ENCODE measurements around the gene ZNF467.

The ZNF467 gene

GRCh38 chr7:149784251-149784608 is 10.8 kb upstream of the ZNF467 start:
- no peak for DNase-seq

DNA sequence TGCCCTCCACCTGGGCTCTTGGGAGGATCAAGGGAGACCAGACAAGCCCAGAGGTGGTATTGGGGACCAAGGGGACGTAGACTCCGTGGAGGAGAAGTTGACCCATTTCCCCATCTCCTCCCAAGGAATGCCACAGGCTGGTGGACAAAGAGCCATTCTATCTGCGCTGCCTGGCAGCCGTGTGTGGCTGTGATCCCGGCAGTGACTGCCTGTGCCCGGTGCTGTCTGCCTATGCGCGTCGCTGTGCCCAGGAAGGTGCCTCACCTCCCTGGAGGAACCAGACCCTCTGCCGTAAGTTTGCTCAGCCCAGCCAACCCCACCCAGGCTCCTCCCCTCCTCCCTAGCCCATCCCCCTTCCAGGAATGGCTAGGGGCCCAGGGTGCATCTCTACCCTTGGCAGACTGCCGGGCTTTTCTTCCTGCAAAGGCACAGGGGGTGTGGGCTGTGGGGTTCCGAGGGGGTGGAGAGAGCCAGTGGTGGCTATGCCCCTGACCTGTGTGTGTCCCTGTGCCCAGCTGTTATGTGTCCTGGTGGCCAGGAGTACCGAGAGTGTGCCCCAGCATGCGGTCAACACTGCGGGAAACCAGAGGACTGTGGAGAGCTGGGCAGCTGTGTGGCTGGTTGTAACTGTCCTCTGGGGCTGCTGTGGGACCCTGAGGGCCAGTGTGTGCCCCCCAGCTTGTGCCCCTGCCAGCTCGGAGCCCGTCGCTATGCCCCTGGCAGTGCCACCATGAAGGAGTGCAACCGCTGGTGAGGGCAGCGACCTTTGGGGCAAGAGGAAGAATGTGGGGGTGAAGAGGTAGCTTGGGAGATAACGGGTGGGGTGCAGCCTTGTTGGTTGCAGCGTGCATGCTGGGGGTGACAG is 10.2 kb upstream of the ZNF467 start:
- no peak for DNase-seq

- no peak for DNase-seq
Measured at GRCh38 chr7:149782682-149783345, 9.4 kb upstream of the ZNF467 start.

DNA sequence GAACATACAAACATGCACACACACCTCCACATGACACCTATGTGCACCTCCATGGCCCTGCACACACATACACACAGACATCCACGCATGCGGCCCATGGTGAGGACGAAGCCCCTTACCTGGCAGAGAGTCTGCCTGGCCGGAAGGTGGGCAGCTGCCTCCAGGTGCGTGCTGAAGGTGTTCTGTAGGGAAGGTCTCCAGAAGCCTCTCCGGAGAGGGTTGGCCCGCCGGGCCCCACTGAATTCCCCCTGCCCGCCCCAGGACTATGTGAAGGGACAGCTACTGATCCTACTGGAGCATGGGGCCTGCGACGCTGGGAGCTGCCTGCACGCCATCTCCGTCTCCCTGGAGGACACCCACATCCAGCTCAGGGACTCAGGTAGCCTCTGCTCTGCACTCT is 8.5 kb upstream of the ZNF467 start:
- DNase-seq: no peak

- DNase-seq: no peak
Measured at GRCh38 chr7:149780636-149781419, 7.4 kb upstream of the ZNF467 start.

- DNase-seq: no peak
Measured at GRCh38 chr7:149780056-149780455, 6.7 kb upstream of the ZNF467 start.

DNA sequence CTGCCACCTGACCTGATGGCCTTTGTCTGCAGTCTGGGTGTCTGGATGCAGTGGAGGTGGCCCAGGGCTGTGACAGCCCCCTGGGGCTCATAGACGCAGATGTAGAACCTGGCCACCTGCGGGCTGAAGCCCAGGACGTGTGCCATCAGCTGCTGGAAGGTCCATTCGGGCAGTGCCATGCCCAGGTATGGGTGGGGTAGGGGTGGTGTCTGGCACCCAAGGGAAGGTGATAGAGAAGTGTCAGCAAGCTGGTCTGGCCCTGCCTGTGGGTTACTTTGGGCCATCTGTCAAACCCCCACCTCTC is 6.1 kb upstream of the ZNF467 start:
- DNase-seq: no peak

DNA sequence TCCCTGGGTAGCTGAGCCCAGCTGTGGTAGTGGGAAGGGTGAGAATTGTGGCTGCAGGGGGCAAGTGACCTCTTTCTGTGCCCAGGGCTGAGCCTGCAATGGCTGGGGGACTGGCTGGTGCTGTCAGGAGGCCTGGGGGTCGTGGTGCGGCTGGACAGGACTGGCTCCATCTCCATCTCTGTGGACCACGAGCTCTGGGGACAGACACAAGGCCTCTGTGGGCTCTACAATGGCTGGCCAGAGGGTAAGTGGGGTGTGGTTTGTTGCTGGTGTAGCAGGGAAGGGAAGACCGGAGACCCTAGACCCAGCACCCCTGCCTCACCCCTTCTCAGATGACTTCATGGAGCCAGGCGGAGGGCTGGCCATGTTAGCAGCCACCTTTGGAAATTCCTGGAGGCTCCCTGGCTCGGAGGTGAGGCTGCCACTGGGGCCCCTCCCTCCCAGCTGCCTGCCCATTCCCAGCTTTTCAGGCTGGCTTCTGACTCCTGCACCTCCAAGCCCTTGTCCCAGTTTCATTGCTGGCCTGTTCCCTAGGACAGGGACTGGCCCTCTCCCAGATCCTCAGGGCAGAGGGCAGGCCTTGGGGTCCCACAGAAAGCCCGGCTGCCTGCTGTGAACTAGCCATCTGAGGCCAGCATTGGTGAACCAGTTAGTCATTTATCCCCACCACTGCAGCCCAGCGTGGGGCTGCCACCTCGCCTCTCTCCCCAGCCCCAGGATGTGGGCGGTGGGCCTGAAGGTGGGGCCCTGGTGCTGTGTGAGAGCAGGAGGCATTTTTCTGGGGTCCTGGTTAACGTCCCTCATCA is 5.5 kb upstream of the ZNF467 start:
- DNase-seq: no peak

DNA sequence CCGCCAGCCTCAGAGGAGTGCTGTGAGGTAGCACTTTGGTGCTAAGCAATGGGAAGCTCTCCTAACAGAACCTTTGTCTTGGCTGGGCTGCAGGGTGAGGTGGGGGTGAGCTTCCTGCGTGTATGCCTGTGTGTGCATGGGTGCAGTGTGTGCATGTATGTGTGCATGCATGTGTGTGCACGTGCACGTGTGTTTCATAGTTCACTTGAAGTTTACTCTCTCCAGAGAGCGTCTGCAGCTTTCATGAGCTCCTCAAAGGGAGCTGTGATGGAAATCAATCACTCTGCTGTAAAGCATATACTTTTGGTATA is 4.9 kb upstream of the ZNF467 start:
- no peak for DNase-seq

DNA sequence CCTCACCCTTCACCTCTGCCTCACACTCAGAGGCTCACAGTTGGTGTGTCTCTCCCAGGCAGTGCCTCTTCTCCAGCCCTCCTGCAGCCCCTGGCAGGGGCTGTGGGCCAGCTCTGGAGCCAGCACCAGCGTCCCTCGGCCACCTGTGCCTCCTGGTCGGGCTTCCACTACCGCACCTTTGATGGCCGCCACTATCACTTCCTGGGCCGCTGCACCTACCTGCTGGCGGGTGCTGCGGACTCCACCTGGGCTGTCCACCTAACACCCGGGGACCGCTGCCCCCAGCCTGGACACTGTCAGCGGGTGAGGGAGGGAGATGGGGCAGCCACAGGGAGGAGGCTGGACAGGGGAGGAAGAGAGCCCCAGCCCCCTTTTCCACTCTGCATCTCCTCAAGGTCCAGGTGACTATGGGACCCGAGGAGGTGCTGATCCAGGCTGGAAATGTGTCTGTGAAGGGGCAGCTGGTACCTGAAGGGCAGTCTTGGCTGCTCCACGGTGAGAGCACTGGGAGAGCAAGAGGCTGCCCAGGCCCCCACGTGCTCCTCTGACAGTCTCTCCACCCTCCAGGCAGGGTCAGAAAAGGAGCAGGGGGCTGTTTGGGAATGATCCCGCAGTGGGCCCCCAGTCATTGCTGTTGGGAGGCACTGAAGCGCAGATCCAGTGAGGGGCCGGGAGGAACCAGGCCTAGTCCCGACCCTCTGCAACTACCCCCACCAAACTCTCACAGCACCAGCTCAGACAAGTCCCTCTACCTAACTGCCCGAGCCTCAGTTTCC is 4.4 kb upstream of the ZNF467 start:
- no peak for DNase-seq

DNA sequence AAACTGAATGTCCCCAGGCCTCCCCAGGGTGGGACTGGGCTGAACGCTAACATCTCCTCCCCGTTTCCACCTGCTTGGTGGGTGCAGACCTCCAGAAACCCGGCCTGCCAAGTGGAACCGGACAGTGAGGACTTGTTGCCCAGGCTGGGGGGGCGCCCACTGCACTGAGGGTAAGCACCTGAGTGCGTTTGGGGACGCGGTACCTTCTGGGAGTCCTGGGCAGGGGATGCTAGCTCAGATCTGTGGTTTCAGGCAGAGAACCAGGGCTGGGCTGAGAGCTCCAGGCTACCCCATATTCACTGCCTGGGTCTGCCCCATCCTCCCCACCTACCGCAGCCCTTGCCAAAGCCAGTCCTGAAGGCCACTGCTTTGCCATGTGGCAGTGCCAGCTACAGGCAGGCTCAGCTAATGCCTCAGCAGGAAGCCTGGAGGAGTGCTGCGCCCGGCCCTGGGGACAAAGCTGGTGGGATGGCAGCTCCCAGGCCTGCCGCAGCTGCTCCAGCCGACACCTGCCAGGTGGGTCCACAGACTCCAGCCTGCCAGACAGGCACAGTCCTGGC is 3.5 kb upstream of the ZNF467 start:
- DNase-seq: no peak

DNA sequence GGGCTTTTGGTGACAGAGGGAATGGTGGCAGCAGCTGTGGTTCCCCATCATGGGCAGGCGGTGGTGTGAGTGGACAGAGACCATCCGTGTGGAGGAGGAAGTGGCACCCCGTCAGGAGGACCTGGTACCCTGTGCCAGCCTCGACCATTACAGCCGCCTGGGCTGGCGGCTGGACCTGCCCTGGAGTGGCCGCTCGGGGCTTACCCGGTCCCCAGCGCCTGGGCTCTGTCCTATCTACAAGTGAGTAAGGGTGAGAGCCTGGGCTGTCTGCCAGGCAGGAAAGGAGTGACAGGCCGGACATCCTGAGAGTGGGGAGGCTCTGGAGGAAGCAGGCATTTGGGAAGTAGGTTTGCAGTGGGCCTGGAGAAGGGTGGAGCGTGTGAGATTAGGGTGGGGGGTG is 2.9 kb upstream of the ZNF467 start:
- no peak for DNase-seq

GRCh38 chr7:149775176-149775556 is 1.8 kb upstream of the ZNF467 start:
- no peak for DNase-seq

DNA sequence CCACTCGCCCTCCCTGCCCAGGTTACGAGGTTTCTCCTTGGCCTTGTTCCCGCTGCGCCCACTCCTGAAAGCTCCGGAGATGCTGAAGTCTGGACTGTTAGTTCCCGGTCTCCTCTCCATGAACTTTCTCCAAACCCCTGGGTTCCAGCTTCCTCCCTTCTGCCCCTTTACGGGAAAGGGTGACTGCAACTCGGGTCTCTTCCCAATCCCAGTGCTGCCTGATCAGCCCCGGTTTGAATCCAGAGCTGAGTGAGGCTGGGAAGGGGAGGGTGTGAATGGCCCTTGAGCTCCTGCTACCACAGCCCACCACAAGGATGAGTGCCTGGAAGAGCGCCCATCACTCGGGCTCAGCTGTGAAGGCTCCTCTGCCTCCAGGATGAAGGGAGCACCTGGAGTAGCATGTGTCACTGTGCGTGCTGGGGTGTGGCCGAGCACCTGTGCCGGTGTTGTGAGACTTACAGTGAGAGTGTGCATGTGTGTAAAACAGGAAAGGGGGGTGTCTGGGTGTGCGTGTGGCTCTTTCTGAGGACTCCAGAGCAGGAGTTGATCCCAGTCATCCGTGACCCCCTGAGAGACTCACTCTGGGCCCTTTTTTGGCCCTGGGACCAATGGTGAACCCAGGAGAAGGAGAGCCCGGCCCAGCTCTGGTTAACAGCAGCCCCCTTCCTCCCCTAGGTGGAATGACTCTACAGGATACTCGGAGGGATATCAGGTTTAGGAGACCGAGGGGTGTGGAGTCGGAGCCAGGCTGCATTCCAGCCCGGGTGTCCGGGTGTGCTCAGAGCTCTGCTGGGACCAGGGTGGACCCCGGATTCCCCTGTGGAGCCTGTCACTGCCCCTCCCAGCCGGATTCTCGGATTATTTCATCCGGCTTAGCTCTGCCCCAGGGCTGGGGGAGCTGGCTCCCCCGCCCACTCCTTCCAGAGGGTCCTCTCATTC is 1.1 kb upstream of the ZNF467 start:
- DNase-seq: peak; percentile 32

GRCh38 chr7:149772956-149773434 is 393 bp downstream of the ZNF467 start:
- DNase-seq: no peak

GRCh38 chr7:149772241-149772955 is 990 bp downstream of the ZNF467 start:
- DNase-seq: no peak

DNA sequence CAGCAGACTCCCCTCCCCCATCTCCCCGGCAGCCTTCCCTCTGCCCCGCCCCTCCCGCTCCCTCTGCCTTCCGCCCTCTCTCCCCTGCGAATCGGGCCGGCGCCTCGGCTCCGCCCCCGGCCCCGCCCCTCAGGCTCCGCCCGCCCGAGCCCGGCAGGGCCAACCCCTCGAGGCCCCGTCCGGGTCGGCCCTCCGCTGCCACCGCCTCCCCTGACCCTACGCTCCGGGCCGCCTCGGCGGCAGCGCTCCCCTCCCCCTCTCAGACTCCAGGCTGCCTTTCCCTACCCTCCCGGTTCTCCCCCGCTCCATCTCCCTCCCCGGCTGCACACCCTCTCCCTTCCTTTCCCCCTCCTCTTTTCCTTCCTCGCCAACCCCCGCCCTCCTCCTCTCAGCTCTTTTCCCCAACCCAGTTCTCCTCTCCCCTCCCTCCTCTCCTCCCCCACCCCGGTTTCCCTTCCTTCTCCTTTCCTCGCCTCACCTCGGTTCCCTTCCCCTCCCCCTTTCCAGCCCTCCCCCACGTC is 1.6 kb downstream of the ZNF467 start:
- DNase-seq: peak; percentile 69

GRCh38 chr7:149770728-149771636 is 2.4 kb downstream of the ZNF467 start:
- no peak for DNase-seq

DNA sequence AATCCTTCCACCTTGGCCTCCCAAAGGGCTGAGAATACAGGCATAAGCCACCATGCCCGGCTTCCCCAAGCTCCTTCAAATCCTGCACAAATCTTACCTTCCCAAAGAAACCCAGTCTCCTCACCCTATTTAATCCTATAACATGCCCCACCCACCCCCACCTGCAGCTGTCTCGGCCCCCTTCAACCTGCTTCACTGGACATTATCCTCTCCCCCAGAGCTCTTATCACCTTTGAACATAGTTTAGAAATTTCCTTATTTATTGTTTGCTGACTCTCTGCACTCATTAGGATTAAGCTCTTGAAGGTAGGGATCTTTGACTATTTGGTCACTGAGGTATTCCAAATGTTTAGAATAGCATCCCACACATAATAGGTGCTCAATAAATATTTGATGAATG is 3.5 kb downstream of the ZNF467 start:
- DNase-seq: no peak

Data from DMS79 (cell line).